DOHH2 (cell line): ENCODE results near the gene TMEM184A.

Experiments
- H3F3A ChIP-seq: fragments of 200-600 bp; sonication (generic), shearing (Covaris generic); 2 replicates; pipeline ENCODE4 v1.6.0; 2016; ENCODE audit warnings: antibody characterized with exemption, mild to moderate bottlenecking; ENCODE audit not compliant: control insufficient read depth, insufficient read depth
- H3K27ac ChIP-seq: fragments of 200-600 bp; sonication (generic); 2 replicates; pipeline ENCODE4 v1.5.1; 2014; ENCODE audit warnings: low read depth, mild to moderate bottlenecking, low read length, moderate library complexity
- H3K27me3 ChIP-seq: fragments of 200-600 bp; sonication (generic); 2 replicates; pipeline ENCODE4 v1.6.1; 2014; ENCODE audit warnings: mild to moderate bottlenecking, low read length, mixed read lengths; ENCODE audit not compliant: control insufficient read depth
- H3K36me3 ChIP-seq: fragments of 200-600 bp; sonication (generic); 2 replicates; pipeline ENCODE4 v1.6.1; 2014; ENCODE audit warnings: mild to moderate bottlenecking, low read length, moderate library complexity, mixed read lengths; ENCODE audit not compliant: control insufficient read depth
- H3K4me1 ChIP-seq: fragments of 200-600 bp; sonication (generic); 2 replicates; pipeline ENCODE4 v1.6.1; 2014; ENCODE audit warnings: mild to moderate bottlenecking, low read length, mixed read lengths; ENCODE audit not compliant: control insufficient read depth
- H3K4me2 ChIP-seq: fragments of 200-600 bp; sonication (generic); 2 replicates; pipeline ENCODE4 v1.6.0; 2014; ENCODE audit warnings: mild to moderate bottlenecking, low read length, moderate library complexity
- H3K4me3 ChIP-seq: fragments of 200-600 bp; sonication (generic); 2 replicates; pipeline ENCODE4 v1.5.1; 2014; ENCODE audit warnings: mild to moderate bottlenecking, low read length, mixed read lengths
- H3K79me2 ChIP-seq: fragments of 200-600 bp; sonication (generic); 2 replicates; pipeline ENCODE4 v1.6.1; 2014; ENCODE audit warnings: mild to moderate bottlenecking, low read length, mixed read lengths; ENCODE audit not compliant: control insufficient read depth
- H3K9me2 ChIP-seq: fragments of 200-600 bp; sonication (generic); replicated peaks from 2 replicates; pipeline ENCODE4 v1.6.1; 2014; ENCODE audit warnings: mild to moderate bottlenecking, low read length, mixed read lengths; ENCODE audit not compliant: control insufficient read depth
- H3K9me3 ChIP-seq: fragments of 200-600 bp; sonication (generic); 2 replicates; pipeline ENCODE4 v1.6.1; 2014; ENCODE audit warnings: antibody characterized with exemption, low read length, mixed read lengths; ENCODE audit not compliant: control insufficient read depth, insufficient read depth
- H4K20me1 ChIP-seq: fragments of 200-600 bp; sonication (generic); 2 replicates; pipeline ENCODE4 v1.6.0; 2014; ENCODE audit warnings: low read depth, mild to moderate bottlenecking, antibody characterized with exemption, low read length, moderate library complexity; ENCODE audit not compliant: control insufficient read depth, insufficient read depth
- EZH2phosphoT487 ChIP-seq: fragments of 200-600 bp; sonication (generic); IDR thresholded peaks from 2 replicates; pipeline ENCODE4 v1.6.1; 2017; ENCODE audit warnings: borderline replicate concordance, mild to moderate bottlenecking, antibody characterized with exemption, low read length, moderate library complexity, mixed read lengths
- TF ChIP-seq, protein P1 (sequence below): fragments of 200-600 bp; sonication (generic); IDR thresholded peaks from one replicate; pipeline ENCODE4 v1.5.1; 2014; ENCODE audit warnings: antibody characterized with exemption, mild to moderate bottlenecking, low read depth, low read length; ENCODE audit not compliant: poor library complexity, severe bottlenecking

The TMEM184A gene

DNA sequence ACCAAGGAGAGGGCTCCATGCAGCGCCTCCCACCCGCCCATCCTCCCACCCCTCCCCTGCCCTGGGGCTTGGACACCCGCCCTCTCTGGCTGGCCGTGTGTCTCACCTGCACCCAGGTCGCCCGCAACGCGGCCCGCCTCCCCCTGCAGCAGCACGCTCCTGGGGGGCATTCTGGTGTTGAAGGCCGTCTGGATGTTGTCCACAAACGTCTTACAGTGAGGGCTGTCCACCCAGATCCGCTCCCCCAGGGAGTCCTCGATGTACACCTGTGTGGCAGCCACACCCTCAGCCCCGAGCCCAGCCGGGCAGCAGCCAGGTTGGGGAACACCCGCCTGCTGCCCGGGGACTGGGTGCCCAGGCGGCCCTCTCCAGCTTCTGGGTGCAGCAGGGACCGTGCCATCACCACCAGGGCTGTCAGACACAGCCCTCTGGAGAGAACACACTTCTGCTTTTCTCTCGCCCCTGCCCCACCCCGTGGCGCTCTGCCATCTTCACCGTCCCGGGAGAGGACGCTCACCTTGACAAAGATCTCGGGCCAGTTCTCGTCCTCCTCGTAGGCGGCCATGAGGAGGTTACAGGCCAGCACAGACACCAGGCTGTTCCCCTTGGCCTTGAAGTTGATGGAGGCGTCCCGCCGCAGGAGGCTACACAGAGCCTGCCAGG lies 56.5 kb downstream of the TMEM184A start:
- no peak for TF ChIP-seq EZH2phosphoT487
- TF ChIP-seq, protein P1, sequence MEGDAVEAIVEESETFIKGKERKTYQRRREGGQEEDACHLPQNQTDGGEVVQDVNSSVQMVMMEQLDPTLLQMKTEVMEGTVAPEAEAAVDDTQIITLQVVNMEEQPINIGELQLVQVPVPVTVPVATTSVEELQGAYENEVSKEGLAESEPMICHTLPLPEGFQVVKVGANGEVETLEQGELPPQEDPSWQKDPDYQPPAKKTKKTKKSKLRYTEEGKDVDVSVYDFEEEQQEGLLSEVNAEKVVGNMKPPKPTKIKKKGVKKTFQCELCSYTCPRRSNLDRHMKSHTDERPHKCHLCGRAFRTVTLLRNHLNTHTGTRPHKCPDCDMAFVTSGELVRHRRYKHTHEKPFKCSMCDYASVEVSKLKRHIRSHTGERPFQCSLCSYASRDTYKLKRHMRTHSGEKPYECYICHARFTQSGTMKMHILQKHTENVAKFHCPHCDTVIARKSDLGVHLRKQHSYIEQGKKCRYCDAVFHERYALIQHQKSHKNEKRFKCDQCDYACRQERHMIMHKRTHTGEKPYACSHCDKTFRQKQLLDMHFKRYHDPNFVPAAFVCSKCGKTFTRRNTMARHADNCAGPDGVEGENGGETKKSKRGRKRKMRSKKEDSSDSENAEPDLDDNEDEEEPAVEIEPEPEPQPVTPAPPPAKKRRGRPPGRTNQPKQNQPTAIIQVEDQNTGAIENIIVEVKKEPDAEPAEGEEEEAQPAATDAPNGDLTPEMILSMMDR, result no peak
- Histone ChIP-seq H3K79me2 (peaks cover 35% of the 10 kb centered on the region), H4K20me1 (peaks cover 29% of the 10 kb centered on the region), H3K27me3 (no peaks in the 10 kb centered on the region), H3K9me2 (no peaks in the 10 kb centered on the region), H3K4me3 (no peak overlapping the region), H3K27ac (no peak overlapping the region), H3K36me3 (peaks cover 86% of the 10 kb centered on the region), H3K4me1 (peaks cover 19% of the 10 kb centered on the region), H3F3A (no peaks in the 10 kb centered on the region), H3K4me2 (no peak overlapping the region), H3K9me3 (no peaks in the 10 kb centered on the region)

DNA sequence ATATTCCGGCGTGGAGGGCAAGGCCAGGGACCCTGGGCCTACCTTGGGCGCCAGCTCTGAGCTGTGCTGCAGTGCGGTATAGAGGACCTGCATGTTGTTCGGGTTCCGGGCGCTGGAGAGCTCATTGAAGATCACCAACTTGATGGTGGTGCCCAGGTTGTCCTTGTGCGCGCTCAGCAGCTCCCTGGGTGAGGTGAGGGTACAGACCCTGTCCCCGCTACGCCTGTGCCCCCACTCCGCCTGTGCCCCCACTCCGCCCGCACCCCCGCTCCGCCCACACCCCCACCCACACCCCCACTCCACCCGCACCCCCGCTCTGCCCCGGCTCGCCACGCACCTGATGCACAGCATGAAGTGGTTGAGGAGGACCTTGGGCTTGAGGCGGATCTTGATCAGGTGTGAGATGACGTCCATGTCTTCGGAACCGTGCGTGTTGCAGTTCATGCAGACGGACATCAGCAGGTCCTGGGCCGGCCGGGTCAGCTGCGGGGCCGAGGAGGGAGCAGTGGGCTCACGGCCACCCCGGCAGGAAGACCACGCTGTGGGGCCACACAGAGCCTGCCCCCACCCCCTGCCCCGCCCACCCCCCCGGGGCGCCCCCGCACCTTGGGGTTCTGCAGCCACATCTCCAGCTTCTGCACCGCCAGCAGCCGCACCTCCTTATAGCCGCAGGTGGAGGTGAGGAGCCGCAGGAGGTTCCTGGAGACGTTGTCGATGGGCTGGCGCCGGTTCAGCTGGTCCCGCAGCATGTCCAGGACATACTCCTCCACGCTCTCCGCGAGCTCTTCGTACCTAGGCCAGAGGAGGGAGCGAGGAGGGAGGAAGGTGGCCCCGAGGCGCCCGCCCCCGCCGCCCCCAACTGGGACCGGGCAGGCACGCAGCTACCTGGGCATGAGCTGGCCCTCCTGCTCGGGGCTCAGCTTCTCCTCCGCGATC lies 57.4 kb downstream of the TMEM184A start:
- Histone ChIP-seq H3K4me1 (peaks cover 19% of the 10 kb centered on the region), H3K27ac (no peak overlapping the region), H3K9me3 (no peaks in the 10 kb centered on the region), H3K4me3 (no peak overlapping the region), H3F3A (no peaks in the 10 kb centered on the region), H3K27me3 (no peaks in the 10 kb centered on the region), H4K20me1 (peaks cover 26% of the 10 kb centered on the region), H3K36me3 (peaks cover 89% of the 10 kb centered on the region), H3K79me2 (peaks cover 30% of the 10 kb centered on the region), H3K4me2 (no peak overlapping the region), H3K9me2 (no peaks in the 10 kb centered on the region)
- no peak for TF ChIP-seq EZH2phosphoT487
- TF ChIP-seq, protein P1, result no peak

DNA sequence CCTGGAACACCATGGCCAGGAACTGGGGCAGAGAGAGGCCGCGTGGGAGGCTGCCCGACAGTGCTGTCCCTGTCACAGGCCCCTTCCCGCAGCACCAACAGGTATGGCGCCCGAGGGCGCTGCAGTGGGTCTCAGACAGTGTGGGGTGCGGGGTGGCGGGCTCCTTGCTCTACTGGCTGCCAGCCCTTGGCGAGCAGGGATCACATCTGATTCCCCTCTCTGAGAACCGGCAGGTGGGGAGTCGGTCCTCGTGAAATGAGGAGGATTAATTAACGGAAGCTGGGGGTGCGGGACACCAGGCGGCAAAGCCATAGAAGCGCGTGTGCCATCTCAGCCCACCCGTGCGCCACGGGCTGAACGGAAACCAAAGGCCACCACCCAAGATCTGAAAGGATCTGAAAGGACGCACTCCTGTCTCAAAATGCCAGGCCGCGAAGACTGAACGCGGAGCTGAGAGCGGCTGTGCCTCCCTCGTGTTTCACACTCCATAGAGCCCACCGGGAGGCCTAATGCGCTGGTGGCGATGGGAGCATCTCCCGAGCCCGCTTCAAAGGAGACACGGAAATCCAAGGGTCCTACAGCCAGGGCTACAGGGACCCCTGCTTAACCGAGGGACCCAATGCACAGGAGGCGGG lies 58.6 kb downstream of the TMEM184A start:
- no peak overlapping the region for H3K4me3 ChIP-seq
- H3K27me3 ChIP-seq, result no peaks in the 10 kb centered on the region
- H3K36me3 ChIP-seq, result peaks cover 83% of the 10 kb centered on the region
- H4K20me1 ChIP-seq, result peaks cover 14% of the 10 kb centered on the region
- no peaks in the 10 kb centered on the region for H3K9me2 ChIP-seq
- peaks cover 8% of the 10 kb centered on the region for H3K4me1 ChIP-seq
- no peaks in the 10 kb centered on the region for H3F3A ChIP-seq
- no peak for TF ChIP-seq EZH2phosphoT487
- TF ChIP-seq, protein P1, result no peak
- no peaks in the 10 kb centered on the region for H3K9me3 ChIP-seq
- H3K27ac ChIP-seq, result no peak overlapping the region
- peaks cover 18% of the 10 kb centered on the region for H3K79me2 ChIP-seq
- no peak overlapping the region for H3K4me2 ChIP-seq
